LNCAP (cell line): ENCODE measurements around the gene USP21.

Source experiments
- TF ChIP-seq, protein P1 (sequence below): fragments of 450-650 bp; IDR thresholded peaks from 2 replicates; pipeline ENCODE4 v1.5.1; 2017; ENCODE audit warnings: mild to moderate bottlenecking

USP21 gene

GRCh38 chr1:161119092-161119903 is 40.0 kb upstream of the USP21 start:
- TF ChIP-seq, protein P1, sequence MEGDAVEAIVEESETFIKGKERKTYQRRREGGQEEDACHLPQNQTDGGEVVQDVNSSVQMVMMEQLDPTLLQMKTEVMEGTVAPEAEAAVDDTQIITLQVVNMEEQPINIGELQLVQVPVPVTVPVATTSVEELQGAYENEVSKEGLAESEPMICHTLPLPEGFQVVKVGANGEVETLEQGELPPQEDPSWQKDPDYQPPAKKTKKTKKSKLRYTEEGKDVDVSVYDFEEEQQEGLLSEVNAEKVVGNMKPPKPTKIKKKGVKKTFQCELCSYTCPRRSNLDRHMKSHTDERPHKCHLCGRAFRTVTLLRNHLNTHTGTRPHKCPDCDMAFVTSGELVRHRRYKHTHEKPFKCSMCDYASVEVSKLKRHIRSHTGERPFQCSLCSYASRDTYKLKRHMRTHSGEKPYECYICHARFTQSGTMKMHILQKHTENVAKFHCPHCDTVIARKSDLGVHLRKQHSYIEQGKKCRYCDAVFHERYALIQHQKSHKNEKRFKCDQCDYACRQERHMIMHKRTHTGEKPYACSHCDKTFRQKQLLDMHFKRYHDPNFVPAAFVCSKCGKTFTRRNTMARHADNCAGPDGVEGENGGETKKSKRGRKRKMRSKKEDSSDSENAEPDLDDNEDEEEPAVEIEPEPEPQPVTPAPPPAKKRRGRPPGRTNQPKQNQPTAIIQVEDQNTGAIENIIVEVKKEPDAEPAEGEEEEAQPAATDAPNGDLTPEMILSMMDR: peak; percentile 41

DNA sequence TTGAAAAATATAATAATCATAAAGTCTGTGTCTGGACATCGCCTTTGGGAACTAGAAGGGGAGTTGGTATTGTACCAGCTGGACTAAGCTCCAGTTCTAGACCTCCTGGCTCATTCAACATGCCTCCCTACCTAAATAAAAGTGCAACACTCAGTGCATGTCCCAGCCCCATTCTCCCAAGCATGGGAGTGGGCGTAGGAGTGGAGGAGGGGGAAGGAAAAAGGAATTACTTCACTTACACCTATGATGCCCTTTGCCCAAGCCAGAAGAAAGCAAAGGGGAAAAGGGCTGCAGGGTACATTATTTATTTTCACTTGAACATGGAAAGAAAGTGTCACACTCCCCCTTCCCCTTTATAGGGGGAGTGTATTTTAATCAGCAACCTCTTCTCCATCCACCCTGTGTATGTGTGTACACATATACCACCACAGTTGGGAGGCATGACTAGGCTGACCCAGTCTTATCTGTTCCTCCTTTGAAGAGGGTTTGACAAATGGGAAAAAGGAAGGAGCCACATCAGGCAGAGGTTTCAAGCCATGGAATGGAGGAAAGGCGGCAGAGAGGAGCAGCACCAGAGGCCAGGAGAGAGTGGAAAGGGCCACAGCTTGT is 38.2 kb upstream of the USP21 start:
- TF ChIP-seq, protein P1: no peak

- TF ChIP-seq, protein P1: no peak
Measured at GRCh38 chr1:161121834-161122233, 37.5 kb upstream of the USP21 start.

DNA sequence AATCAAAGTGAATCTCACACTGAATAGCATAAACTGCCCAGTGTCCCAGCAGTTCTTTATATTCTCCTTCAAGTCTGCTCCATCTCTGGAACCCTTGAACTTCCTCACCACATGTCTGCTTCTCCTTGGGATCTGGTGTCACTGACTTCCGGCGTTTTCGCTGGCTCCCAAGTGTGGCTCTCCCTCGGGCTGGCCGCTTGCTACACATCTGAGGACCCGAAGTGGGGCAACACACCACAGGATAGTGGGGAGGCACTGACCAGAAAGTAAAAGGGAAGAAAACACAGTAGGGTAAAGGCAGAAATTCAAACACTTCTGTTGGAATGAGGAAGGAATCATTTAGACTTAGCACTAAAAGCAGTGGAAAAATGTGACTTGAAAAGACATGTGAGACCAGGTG is 36.3 kb upstream of the USP21 start:
- TF ChIP-seq, protein P1: no peak

DNA sequence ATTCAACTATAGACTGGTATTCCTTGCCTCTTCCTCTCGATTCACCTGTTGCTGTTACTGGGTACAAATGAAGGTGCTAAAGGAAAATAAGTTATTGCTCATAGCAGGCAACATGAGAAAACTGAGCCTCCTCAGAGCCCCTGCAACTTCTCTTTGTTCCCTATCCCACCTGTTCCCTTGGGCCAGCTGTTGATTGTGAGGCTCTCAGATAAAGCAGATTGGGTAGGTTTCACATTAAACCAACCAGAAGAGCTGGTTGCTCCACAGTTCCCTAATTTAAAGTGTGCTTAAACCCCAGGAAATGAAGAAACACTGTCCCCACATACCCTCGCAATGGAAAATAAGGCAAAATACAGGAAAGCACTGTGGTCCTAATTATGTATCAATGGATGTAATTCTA is 31.7 kb upstream of the USP21 start:
- TF ChIP-seq, protein P1: no peak

DNA sequence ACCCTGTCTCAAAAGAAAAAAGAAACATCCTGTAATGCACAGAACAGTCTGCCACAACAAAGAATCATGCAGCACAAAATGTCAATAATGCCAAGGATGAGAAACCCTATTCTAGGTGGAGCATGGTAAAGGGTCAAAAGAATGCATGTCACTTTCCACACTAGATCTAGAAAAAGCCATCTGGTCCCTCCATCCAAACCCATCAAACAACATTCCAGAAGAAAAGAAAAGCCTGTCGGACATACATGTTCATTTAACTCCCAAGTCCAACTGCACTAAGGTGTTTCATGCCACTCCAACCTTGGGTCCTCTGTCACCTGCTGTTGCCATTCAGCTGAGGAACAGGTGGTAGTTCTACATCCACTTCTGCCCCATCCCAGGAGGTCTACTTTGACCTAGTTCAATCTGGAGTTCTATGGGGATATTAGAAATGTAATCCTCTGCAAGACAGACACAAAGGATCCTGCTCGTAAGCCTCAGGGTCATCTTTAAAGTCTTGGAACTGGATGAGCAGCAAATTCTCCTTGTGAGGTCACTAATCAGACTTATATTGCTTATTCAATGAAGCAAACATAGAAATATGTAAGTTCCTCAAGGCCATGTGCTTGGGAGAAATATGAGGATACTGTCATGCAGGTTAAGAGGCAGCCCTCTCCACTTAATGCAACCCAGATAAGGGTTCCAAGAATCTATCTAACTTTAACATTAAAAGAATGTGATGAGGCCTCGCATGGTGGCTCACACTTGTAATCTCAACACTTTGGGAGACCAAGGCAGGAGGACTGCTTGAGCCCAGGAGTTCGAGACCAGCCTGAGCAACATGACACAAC is 30.5 kb upstream of the USP21 start:
- TF ChIP-seq, protein P1: no peak

GRCh38 chr1:161130266-161130665 is 29.0 kb upstream of the USP21 start:
- TF ChIP-seq, protein P1: no peak
